NCI-H82 (cell line): ENCODE data around the gene CBS.
"Not testable (repeated sequence)": the region's sequence is repeated elsewhere in the genome, so short reads cannot be mapped to it uniquely, and the experiment has no call there.

Source experiments
- DNase-seq: peaks from one replicate; lab custom pipeline; 2025; lab: John Stamatoyannopoulos, UW

Gene CBS

GRCh38 chr21:43024439-43025136 is 51.0 kb downstream of the CBS start:
- DNase-seq, result no peak

DNA sequence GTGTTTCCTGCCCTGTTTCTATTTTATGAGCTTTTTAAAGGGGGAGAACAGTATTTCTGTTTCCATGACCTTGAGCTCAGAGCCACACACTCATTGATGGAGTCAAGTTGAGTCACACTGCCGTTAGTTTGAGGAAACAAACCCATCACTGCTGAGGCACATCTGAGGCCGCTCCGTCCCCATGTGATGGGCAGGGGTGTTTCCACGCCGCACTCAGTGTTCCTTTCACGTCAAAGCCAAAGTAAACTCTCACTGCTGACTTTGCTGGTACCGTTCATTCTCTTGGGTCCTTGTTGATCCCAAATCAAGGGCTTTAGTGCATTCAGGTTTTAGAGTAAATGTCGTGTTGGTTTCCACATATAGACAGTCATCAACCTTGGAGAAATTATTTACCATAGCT is 52.5 kb downstream of the CBS start:
- no peak for DNase-seq

- no peak for DNase-seq
These were observed 53.7 kb downstream of the CBS start for GRCh38 chr21:43021756-43022600.

DNA sequence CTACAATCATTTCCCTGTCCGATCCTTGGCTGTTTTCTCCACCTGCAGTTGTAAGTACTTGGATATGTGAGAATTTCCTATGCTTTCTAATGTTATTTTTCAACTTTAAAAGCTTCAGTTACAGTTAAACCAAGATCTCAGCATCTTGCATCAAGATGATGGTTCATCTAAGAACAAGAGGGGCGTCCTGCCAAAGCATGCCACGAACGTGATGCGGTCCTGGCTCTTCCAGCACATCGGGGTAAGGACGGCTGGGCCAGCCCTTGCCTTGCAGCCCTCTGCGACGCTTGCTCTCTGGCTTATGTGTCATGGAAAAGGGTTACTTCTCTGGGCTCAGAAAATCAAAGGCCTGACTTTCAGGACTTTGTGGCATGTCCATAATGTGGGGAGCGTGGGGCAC is 54.4 kb downstream of the CBS start:
- DNase-seq, result no peak

- no peak for DNase-seq
These were observed 54.9 kb downstream of the CBS start for GRCh38 chr21:43020771-43021170.

- DNase-seq, result no peak
These were observed 55.5 kb downstream of the CBS start for GRCh38 chr21:43020177-43020576.

DNA sequence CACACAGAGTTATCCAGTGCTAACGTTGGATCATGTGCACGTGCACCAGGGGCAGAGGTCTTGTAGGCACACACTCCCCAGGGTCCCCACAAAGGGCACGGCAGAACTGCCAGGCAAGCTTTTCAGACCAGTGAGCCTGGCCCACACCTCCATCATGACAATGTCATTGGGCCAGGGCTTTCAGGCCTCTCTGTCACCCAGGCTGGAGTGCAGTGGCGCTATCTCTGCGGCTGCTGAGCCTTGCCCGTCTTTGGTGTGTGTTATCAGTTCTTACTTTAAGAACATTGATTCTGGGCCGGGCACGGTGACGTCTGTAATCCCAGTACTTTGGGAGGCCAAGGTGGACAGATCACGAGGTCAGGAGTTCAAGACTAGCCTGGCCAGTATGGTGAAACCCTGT is 57.1 kb downstream of the CBS start:
- DNase-seq, result no peak

GRCh38 chr21:43016728-43017127 is 58.9 kb downstream of the CBS start:
- DNase-seq, result no peak

- no peak for DNase-seq
These were observed 59.6 kb downstream of the CBS start for GRCh38 chr21:43015906-43016540.

DNA sequence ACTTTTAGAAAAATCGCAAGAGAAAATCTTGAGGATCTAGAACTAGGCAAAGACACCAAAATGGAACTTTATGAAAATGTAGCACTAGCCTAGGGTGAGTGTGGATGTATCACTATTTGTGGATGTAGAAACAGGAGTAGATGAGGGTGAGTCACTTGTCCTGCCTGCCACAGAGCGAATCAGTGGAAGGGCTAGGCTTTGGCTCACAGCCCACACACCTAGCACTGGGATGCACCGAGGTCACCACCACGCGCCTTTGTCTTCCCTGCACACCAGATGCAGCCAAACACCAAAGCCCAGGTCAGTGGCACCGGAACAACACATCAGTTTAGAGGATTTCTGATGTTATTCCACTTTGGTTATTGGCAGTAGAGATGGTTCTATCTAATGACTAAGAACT is 63.0 kb downstream of the CBS start:
- DNase-seq, result no peak

DNA sequence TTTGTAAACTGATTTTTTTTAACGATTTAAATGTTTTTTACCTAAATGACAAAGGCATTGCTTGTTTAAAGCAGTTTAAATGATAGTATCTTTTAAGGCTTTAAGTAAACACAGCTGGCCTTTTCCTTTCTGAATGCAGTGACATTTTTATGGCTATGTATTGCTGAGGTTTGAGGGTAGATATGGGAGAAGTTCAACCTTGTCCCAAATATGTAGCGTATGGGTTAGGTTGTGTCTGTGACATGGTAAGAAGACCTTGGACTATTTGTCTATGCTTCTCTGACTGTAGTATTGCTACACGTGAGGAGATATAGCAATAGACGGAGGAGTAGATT is 68.8 kb downstream of the CBS start:
- no peak for DNase-seq

GRCh38 chr21:43006051-43006873 is 69.4 kb downstream of the CBS start:
- not testable (repeated sequence) for DNase-seq

DNA sequence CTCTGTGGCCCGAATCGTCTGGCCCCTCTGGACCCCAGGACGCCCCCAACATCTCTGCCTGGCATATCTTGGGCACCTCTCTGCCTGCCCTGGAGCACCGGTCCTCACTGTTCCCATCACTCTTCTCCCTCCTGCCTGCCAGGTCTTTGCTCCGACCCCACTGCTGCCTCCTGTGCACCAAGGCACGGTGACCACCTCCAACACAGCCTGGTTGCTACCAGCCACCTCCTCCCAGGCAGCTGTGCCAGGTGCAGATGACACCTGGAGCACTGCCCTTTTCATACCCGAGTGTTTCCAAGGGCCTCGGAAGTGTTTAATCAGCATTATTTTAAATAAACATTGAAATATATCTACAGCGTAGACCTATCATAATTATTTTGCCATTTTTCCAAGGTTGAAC is 70.0 kb downstream of the CBS start:
- no peak for DNase-seq

GRCh38 chr21:43004926-43005325 is 70.7 kb downstream of the CBS start:
- no peak for DNase-seq
